GM10248 (cell line): ENCODE results near the gene PARVB.

Experiments
- CTCF ChIA-PET: fragments of 300-600 bp; sonication (Branson Sonifier 250); formaldehyde crosslinking; extraction: SDS; loops from one replicate; lab custom pipeline; 2021; ENCODE audit warnings: antibody characterized with exemption; lab: Yijun Ruan, JAX
- POLR2A ChIA-PET: fragments of 350-650 bp; sonication (Branson Sonifier 250); formaldehyde crosslinking; extraction: SDS; loops from one replicate; lab custom pipeline; 2020; ENCODE audit warnings: antibody characterized with exemption; lab: Yijun Ruan, JAX
- DNase-seq: peaks from one replicate; pipeline ENCODE4 v3.0.0; 2012; ENCODE audit errors: extremely low spot score
- TF ChIP-seq, protein P1 (sequence below): IDR thresholded peaks from 2 replicates; pipeline ENCODE4 v1.5.1; 2012; ENCODE audit warnings: mild to moderate bottlenecking, low read depth; ENCODE audit errors: extremely low read depth, missing control alignments, control extremely low read depth

Gene PARVB

DNA sequence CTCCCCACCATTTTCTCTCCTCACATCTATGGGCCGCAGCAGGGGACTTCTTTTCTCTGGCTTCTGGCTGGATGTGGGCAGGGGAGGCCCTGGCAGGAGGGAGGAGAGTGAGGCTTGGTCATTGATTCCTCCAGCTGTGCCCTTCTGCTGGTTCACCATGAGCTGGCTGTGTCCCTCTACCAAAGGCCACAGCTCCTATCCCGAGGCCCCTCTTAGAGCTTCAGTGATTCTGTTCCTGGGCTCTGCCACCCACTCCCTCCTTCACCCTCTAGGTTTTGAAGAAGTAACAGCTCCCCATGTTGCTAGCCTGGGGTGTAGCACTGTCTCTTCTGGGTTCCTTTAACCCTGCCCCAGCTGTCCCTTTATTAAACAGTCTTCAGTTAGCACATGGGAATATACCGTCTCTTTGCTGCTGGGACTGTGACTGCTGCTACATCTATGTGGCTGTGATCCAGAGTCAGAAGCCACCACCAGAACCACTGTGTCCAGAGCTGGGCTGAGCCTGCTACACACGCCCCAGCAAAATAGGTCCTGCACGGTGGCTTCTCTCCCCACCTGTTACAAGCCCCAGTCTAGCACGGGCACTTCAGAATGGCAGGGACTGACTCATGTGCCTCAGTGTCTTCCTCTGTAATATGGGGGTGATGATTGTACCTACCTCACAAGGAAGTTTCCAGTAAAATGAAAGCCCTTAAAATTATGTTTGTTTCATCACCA, 156.0 kb downstream of the PARVB start:
- no peak for DNase-seq
- TF ChIP-seq, protein P1, sequence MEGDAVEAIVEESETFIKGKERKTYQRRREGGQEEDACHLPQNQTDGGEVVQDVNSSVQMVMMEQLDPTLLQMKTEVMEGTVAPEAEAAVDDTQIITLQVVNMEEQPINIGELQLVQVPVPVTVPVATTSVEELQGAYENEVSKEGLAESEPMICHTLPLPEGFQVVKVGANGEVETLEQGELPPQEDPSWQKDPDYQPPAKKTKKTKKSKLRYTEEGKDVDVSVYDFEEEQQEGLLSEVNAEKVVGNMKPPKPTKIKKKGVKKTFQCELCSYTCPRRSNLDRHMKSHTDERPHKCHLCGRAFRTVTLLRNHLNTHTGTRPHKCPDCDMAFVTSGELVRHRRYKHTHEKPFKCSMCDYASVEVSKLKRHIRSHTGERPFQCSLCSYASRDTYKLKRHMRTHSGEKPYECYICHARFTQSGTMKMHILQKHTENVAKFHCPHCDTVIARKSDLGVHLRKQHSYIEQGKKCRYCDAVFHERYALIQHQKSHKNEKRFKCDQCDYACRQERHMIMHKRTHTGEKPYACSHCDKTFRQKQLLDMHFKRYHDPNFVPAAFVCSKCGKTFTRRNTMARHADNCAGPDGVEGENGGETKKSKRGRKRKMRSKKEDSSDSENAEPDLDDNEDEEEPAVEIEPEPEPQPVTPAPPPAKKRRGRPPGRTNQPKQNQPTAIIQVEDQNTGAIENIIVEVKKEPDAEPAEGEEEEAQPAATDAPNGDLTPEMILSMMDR: no peak
- ChIA-PET POLR2A (interaction anchor here (1.1 to 1.8 kb wide), 2 partner anchors 8 to 153 kb away, joined by 3 to 7 read pairs; no protein-coding TSS in a partner anchor), CTCF (interaction anchor here (1.2 to 2.2 kb wide), 5 partner anchors 11 to 447 kb away, joined by 3 to 9 read pairs (median 4); no protein-coding TSS in a partner anchor)

DNA sequence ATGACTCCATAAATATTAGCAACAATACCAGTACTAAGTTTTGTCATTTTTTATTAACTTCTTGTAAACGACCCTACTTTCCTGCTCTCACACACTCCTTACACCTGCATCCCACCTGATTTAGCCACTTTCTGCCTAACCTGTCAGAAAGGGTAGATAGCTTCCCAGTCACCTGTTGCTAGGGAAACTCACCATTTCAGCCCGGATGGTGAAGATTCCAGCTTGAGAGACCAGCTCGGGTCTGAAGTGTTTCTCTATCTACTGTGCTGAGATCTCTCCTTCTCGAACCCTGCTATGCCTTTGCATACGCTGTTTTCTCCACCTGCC, 156.6 kb downstream of the PARVB start, which contains the start of gene PARVG:
TSS of gene PARVG (plus strand) at position 220 of the 327 bp plus-strand sequence. CDS start 2,405 bp downstream, outside the sequence.
- DNase-seq: peak; percentile 84
- ChIA-PET CTCF (interaction anchor here (1.3 to 2.2 kb wide), 5 partner anchors 12 to 446 kb away, joined by 3 to 9 read pairs (median 6); no protein-coding TSS in a partner anchor), POLR2A (interaction anchor here (1.1 to 1.8 kb wide), 3 partner anchors 8 to 154 kb away, joined by 3 to 7 read pairs (median 3); no protein-coding TSS in a partner anchor)
- TF ChIP-seq, protein P1: no peak

DNA sequence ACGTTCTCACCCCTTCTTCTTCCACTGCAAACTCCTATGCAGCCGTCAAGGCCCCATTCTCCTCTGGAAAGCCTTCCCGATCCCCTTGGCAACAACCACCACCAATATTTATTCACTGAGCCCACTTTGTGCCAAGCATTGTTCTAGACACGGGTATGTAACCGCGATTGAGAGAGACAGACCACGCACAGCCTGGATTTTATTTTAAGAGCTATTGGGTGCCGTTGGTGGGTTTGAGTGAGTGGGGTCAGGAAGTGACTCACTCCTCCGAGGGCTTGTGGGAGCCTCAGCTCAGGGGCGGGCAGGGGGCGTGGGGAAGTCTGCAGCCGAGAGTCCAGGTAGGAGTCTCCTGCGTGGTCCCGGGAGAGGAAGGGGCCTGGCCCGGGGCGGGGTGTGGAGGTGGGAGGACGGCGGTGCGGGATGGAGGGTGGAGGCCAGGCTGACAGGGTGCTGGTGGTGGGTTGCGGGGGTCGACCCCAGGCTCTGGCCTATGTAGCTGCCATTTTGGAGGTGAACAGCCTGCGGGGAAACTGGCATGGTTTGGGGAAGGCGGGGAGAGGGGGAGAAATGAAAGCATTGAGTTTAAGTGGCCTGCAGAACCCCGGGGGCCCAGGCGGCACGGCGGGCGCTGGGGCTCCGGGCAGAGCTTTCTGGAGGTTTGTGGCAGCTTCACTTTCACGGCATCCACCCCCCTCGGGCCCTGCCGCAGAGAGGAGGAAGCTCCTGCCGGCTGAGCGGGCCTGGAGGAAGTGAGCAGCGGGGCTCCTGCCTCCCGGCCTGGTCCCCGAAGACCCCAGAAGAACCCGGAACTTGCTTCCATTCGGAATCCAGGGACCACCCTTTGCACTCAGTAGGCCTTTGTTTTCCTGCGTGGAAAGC, 157.2 kb downstream of the PARVB start:
- CTCF ChIA-PET: interaction anchor here (1.3 to 2.2 kb wide), 5 partner anchors 12 to 446 kb away, joined by 3 to 9 read pairs (median 4); no protein-coding TSS in a partner anchor
- TF ChIP-seq, protein P1: no peak
- POLR2A ChIA-PET: interaction anchor here (0.5 to 1.8 kb wide), 3 partner anchors 9 to 144 kb away, joined by 3 to 7 read pairs (median 3); no protein-coding TSS in a partner anchor
- DNase-seq: peak; percentile 62

DNA sequence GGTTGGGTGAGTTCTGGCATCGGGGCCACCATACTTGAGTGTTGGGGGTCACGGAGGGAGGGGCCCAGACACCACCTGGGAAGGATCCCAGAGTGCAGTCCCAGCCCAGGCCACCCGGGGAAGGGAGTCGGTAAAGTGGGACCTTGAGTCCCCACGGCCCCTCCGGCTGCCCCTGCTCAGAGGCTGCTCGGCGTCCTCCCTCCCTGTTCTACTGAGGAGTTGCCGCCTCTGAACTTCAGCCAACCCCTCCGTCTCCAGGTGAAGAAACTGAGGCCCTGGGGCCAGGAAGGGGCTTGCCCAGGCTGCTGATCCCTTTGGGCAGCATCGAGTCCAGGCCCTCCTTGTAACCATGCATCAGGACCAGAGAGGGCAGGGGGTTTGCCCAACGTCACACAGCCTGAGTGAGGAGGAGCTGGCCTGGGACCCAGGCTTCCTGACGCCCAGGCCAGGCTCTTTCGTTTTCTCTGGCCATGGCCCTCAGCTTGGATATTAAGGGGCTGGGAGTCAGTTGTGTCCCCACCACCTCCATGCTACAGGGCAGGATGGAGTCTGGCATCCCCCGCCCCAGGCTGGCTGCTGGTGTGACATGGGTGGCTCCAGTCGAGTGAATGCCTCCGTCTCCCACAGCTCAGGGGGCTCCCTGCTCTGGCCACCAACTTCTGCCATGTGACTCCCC, 157.9 kb downstream of the PARVB start:
- TF ChIP-seq, protein P1: no peak
- DNase-seq: no peak

DNA sequence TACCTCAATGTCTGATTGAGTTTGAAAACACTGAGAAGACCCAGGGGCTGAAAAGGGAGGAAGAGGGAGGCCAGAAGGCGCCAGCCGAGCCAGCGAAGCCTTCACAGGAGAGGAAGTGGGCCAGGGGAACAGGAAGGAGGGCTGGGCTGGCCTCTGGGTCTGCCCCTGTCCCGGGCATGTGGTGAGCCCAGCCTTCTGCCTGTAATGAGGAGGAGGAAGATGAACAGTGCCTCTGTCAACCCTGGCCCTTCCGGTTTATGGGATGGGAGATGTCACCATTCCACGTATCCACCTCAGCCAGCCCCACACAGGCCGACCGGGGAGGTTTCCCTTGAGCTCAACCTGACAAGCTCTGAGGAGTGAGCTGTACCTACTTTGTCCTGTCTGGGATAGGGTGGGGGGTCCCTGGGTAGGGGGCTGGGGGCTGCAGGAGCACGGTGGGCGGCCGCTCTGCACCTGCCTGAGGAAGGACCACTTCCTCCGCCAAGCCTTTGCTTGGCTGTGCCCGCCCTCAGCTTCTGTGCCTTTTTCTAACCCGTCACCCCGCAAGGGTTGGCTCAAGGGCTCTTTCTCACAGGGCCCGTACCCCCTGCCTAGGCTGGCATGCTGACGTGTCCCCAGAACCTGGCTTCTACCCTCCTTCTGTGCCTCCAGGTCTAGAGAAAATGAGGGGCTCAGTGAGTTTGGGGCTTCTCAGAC, 158.6 kb downstream of the PARVB start:
- CTCF ChIA-PET: interaction anchor here (1.8 kb wide), 1 partner anchor 189 kb away, joined by 4 read pairs; no protein-coding TSS in a partner anchor
- TF ChIP-seq, protein P1: no peak
- POLR2A ChIA-PET: no interaction called here
- peak; percentile 48 for DNase-seq

More for the DNA sequence above, 157.9 kb downstream of the PARVB start:
- ChIA-PET POLR2A (no interaction called here), CTCF (interaction anchor here (1.6 to 2.2 kb wide), 3 partner anchors 13 to 188 kb away, joined by 4 to 9 read pairs (median 6); no protein-coding TSS in a partner anchor)
